H1 (cell line): ENCODE results near the gene MCEE. TPM values are rescaled to one million over a fixed set of nuclear protein-coding genes. Genes with fewer than 3 reads are reported as not detected.

ENCODE experiments used
- CTCF ChIA-PET: fragments of 300-600 bp; sonication (Branson Sonifier 250); formaldehyde crosslinking; loops from one replicate; lab custom pipeline; 2021; ENCODE audit not compliant: partially characterized antibody; lab: Charles Lee
- POLR2A ChIA-PET: fragments of 300-600 bp; sonication (Branson Sonifier 250); formaldehyde crosslinking; loops from one replicate; lab custom pipeline; 2021; ENCODE audit warnings: inconsistent platforms; ENCODE audit not compliant: partially characterized antibody; lab: Charles Lee
- DNase-seq, 2 experiments: peaks; one replicate each; pipeline versions ENCODE4 v3.0.0 to v3.0.0-alpha.2; 2010 to 2022; ENCODE audit warnings: low spot score in 2 of 2, low read depth in 1 of 2, mixed read lengths in 1 of 2
- FAIRE-seq: peaks from 2 replicates; lab custom pipeline; 2011; peaks lifted over from hg19 to GRCh38; lab: Jason Lieb, UNC
- H2AFZ ChIP-seq: 2 replicates; pipeline ENCODE4 v1.8.1; 2012; ENCODE audit warnings: low read length, inconsistent platforms
- H2AK5ac ChIP-seq: 2 replicates; pipeline ENCODE4 v1.6.1; 2013; ENCODE audit warnings: low read depth, low read length
- H2BK120ac ChIP-seq: replicated peaks from 2 replicates; pipeline ENCODE3; 2013; ENCODE audit warnings: low read depth, low read length, inconsistent platforms
- H2BK12ac ChIP-seq: 2 replicates; pipeline ENCODE4 v1.6.1; 2013; ENCODE audit warnings: low read depth, low read length
- H2BK15ac ChIP-seq: 2 replicates; pipeline ENCODE4 v1.6.1; 2013; ENCODE audit warnings: low read length
- H2BK20ac ChIP-seq: 2 replicates; pipeline ENCODE4 v1.6.1; 2013; ENCODE audit warnings: low read length
- H2BK5ac ChIP-seq: 2 replicates; pipeline ENCODE4 v1.6.1; 2013; ENCODE audit warnings: low read depth, low read length
- H3K14ac ChIP-seq: 2 replicates; pipeline ENCODE4 v1.6.1; 2013; ENCODE audit warnings: inconsistent platforms; ENCODE audit not compliant: insufficient read length
- H3K18ac ChIP-seq: 2 replicates; pipeline ENCODE4 v1.6.1; 2013; ENCODE audit warnings: low read length; ENCODE audit errors: extremely low read depth
- H3K23ac ChIP-seq: 2 replicates; pipeline ENCODE4 v1.6.1; 2013; ENCODE audit warnings: inconsistent platforms; ENCODE audit not compliant: insufficient read length
- H3K23me2 ChIP-seq: 2 replicates; pipeline ENCODE4 v1.6.1; 2013; ENCODE audit warnings: low read depth, low read length
- H3K27ac ChIP-seq: 2 replicates; pipeline ENCODE4 v1.6.1; 2011; ENCODE audit warnings: low read depth, low read length, inconsistent platforms
- H3K27me3 ChIP-seq, 4 experiments: replicated peaks in 1 of 4; 1 replicate in 1 of 4; 2 replicates in 3 of 4; pipeline versions ENCODE4 v1.6.1 to v1.8.1; 2011 to 2013; ENCODE audit warnings: low read length in 3 of 4, mild to moderate bottlenecking in 3 of 4, inconsistent platforms in 2 of 4, mixed read lengths in 2 of 4, moderate library complexity in 1 of 4; ENCODE audit not compliant: control insufficient read depth in 3 of 4, insufficient read depth in 3 of 4; ENCODE audit errors: extremely low read depth in 1 of 4
- H3K36me3 ChIP-seq, 4 experiments: 2 replicates each; pipeline versions ENCODE4 v1.6.1 to v1.8.1; 2011 to 2013; ENCODE audit warnings: mild to moderate bottlenecking in 4 of 4, low read length in 3 of 4, moderate library complexity in 2 of 4, control low read depth in 1 of 4, inconsistent platforms in 1 of 4; ENCODE audit not compliant: insufficient read depth in 4 of 4, control insufficient read depth in 2 of 4
- H3K4ac ChIP-seq: replicated peaks from 2 replicates; pipeline ENCODE3; 2013; ENCODE audit warnings: low read length, low read depth, mixed read lengths, inconsistent platforms; ENCODE audit not compliant: insufficient read length
- H3K4me1 ChIP-seq, 4 experiments: replicated peaks in 1 of 4; 1 replicate in 1 of 4; 2 replicates in 3 of 4; pipeline versions ENCODE4 v1.6.1 to v1.8.1; 2011 to 2013; ENCODE audit warnings: low read length in 3 of 4, inconsistent platforms in 2 of 4, mixed read lengths in 1 of 4; ENCODE audit not compliant: insufficient read depth in 4 of 4, control insufficient read depth in 3 of 4
- H3K4me2 ChIP-seq, 2 experiments: 2 replicates each; pipeline versions ENCODE4 v1.6.1 to v1.8.1; 2011 to 2013; ENCODE audit warnings: low read depth in 2 of 2, low read length in 2 of 2, control low read depth in 1 of 2, inconsistent platforms in 1 of 2, mild to moderate bottlenecking in 1 of 2; ENCODE audit not compliant: insufficient read depth in 1 of 2
- H3K4me3 ChIP-seq, 4 experiments: fragments of 200-600, 300-600 bp in 1 of 4; sonication (generic), shearing (Covaris generic), sonication (Bioruptor Twin) in 1 of 4; 2 replicates each; pipeline versions ENCODE4 v1.5.1 to v1.8.1; 2011 to 2016; ENCODE audit warnings: low read length in 4 of 4, low read depth in 3 of 4, control low read depth in 2 of 4, inconsistent platforms in 2 of 4, mild to moderate bottlenecking in 2 of 4, mixed read lengths in 1 of 4, moderate library complexity in 1 of 4; ENCODE audit not compliant: insufficient read depth in 2 of 4; ENCODE audit errors: extremely low read depth in 1 of 4
- H3K56ac ChIP-seq: replicated peaks from 2 replicates; pipeline ENCODE3; 2013; ENCODE audit warnings: low read depth, mild to moderate bottlenecking, mixed read lengths, low read length, inconsistent platforms; ENCODE audit not compliant: insufficient read length
- H3K79me1 ChIP-seq: 2 replicates; pipeline ENCODE4 v1.6.1; 2013; ENCODE audit warnings: low read depth, low read length, control low read depth
- H3K79me2 ChIP-seq, 2 experiments: 2 replicates each; pipeline versions ENCODE4 v1.6.1 to v1.8.1; 2012 to 2013; ENCODE audit warnings: low read length in 2 of 2, mild to moderate bottlenecking in 2 of 2, inconsistent platforms in 1 of 2; ENCODE audit not compliant: insufficient read depth in 2 of 2, control insufficient read depth in 1 of 2
- H3K9ac ChIP-seq, 4 experiments: replicated peaks in 1 of 4; 1 replicate in 1 of 4; 2 replicates in 3 of 4; pipeline versions ENCODE4 v1.6.1 to v1.8.1; 2011 to 2013; ENCODE audit warnings: low read depth in 3 of 4, low read length in 3 of 4, control low read depth in 2 of 4, mild to moderate bottlenecking in 2 of 4, moderate library complexity in 2 of 4, inconsistent platforms in 1 of 4; ENCODE audit errors: extremely low read depth in 1 of 4
- H3K9me3 ChIP-seq, 2 experiments: 2 replicates each; pipeline versions ENCODE4 v1.6.1 to v1.8.1; 2012 to 2013; ENCODE audit warnings: mild to moderate bottlenecking in 2 of 2, moderate library complexity in 2 of 2, control low read depth in 1 of 2, inconsistent platforms in 1 of 2, low read depth in 1 of 2, low read length in 1 of 2, mixed read lengths in 1 of 2; ENCODE audit not compliant: insufficient read depth in 2 of 2
- H4K20me1 ChIP-seq, 2 experiments: replicated peaks in 1 of 2; 2 replicates each; pipeline versions ENCODE3 to v1.8.1; 2011 to 2013; ENCODE audit warnings: inconsistent platforms in 2 of 2, low read length in 2 of 2, mild to moderate bottlenecking in 1 of 2; ENCODE audit not compliant: insufficient read depth in 2 of 2, control insufficient read depth in 1 of 2
- H4K5ac ChIP-seq: 2 replicates; pipeline ENCODE4 v1.6.1; 2013; ENCODE audit warnings: low read length, low read depth, mixed read lengths, inconsistent platforms; ENCODE audit not compliant: insufficient read length
- H4K8ac ChIP-seq: 2 replicates; pipeline ENCODE4 v1.8.0; 2013; ENCODE audit warnings: mild to moderate bottlenecking, moderate library complexity, low read length, inconsistent platforms; ENCODE audit not compliant: insufficient read depth; ENCODE audit errors: extremely low read depth
- H4K91ac ChIP-seq: replicated peaks from 2 replicates; pipeline ENCODE3; 2013; ENCODE audit warnings: low read length, mixed read lengths, inconsistent platforms; ENCODE audit not compliant: insufficient read length
- CBX8 ChIP-seq: fragments of 300-800, 300-1000 bp; sonication (generic); IDR thresholded peaks from 2 replicates; pipeline ENCODE4 v1.7.1; 2016; ENCODE audit warnings: low read depth, low read length, borderline replicate concordance
- CREB1 ChIP-seq: IDR thresholded peaks from 2 replicates; pipeline ENCODE4 v1.6.1; 2012; ENCODE audit warnings: inconsistent platforms
- E2F6 ChIP-seq: IDR thresholded peaks from 2 replicates; pipeline ENCODE4 v1.6.1; 2012; ENCODE audit warnings: inconsistent platforms
- MAFK ChIP-seq: IDR thresholded peaks from 2 replicates; pipeline ENCODE4 v1.6.1; 2012; ENCODE audit warnings: low read depth, mild to moderate bottlenecking, improper control_type of control experiment, low read length
- RAD21 ChIP-seq, 2 experiments: IDR thresholded peaks in 1 of 2; conservative IDR thresholded peaks in 1 of 2; 2 replicates each; pipeline ENCODE4 v1.6.1; 2011; ENCODE audit warnings: low read depth in 2 of 2, low read length in 2 of 2, improper control_type of control experiment in 1 of 2, inconsistent platforms in 1 of 2, mild to moderate bottlenecking in 1 of 2, moderate library complexity in 1 of 2
- RBBP5 ChIP-seq: IDR thresholded peaks from 2 replicates; pipeline ENCODE4 v1.7.1; 2012; ENCODE audit warnings: low read depth, mild to moderate bottlenecking, inconsistent platforms, low read length, moderate library complexity, borderline replicate concordance
- RXRA ChIP-seq: IDR thresholded peaks from 2 replicates; pipeline ENCODE4 v1.6.1; 2011; ENCODE audit warnings: low read depth, mild to moderate bottlenecking, low read length, moderate library complexity; ENCODE audit not compliant: insufficient read depth
- SAP30 ChIP-seq: fragments of 300-600 bp; sonication (generic); IDR thresholded peaks from 2 replicates; pipeline ENCODE4 v1.7.1; 2012; ENCODE audit warnings: low read length, moderate library complexity, mild to moderate bottlenecking, inconsistent platforms; ENCODE audit not compliant: insufficient read depth, insufficient replicate concordance
- SIRT6 ChIP-seq: IDR thresholded peaks from one replicate; pipeline ENCODE4 v1.7.1; 2012; ENCODE audit warnings: low read length, inconsistent platforms
- SIX5 ChIP-seq: IDR thresholded peaks from 2 replicates; pipeline ENCODE4 v1.6.1; 2011; ENCODE audit warnings: mild to moderate bottlenecking, low read depth, low read length
- SP4 ChIP-seq: IDR thresholded peaks from 2 replicates; pipeline ENCODE4 v1.6.1; 2012; ENCODE audit warnings: low read length, inconsistent platforms
- TBP ChIP-seq: IDR thresholded peaks from 2 replicates; pipeline ENCODE4 v1.6.1; 2011; ENCODE audit warnings: low read depth, low read length, improper control_type of control experiment
- TCF12 ChIP-seq: IDR thresholded peaks from 2 replicates; pipeline ENCODE4 v1.6.1; 2011; ENCODE audit warnings: low read depth, mild to moderate bottlenecking, low read length
- TEAD4 ChIP-seq: IDR thresholded peaks from 2 replicates; pipeline ENCODE4 v1.6.1; 2012; ENCODE audit warnings: low read depth, low read length, inconsistent platforms, mixed read lengths
- WGBS, 2 experiments: shearing (Covaris generic) in 1 of 2; methylation state at CpG; one replicate each; pipeline versions ENCODE4 v1.1.6 to v1.1.7; 2013 to 2015; ENCODE audit warnings: low lambda C conversion rate in 2 of 2, mixed read lengths in 2 of 2, inconsistent platforms in 1 of 2, low coverage in 1 of 2, missing lambda C conversion rate in 1 of 2; ENCODE audit not compliant: insufficient replicate concordance in 2 of 2, insufficient coverage in 1 of 2, insufficient read length in 1 of 2; ENCODE audit errors: extremely low coverage in 1 of 2, missing lambda C conversion rate in 1 of 2; 5-methylcytosine and 5-hydroxymethylcytosine counted together
- polyA plus RNA-seq, 7 experiments: library from polyadenylated mRNA; depleted of rRNA in 3 of 7; stranded (reverse) in 5 of 7; unstranded in 2 of 7; fragments of >200 nt in 5 of 7; fragments of 200-250 nt in 2 of 7; gene quantifications; 1 replicate in 5 of 7; 2 replicates in 1 of 7; 4 replicates in 1 of 7; pipeline versions ENCODE4 v1.2.1 to v1.2.3, GENCODE V29; 2011 to 2013; ENCODE audit warnings: missing spikeins in 2 of 7, mixed read lengths in 2 of 7
- total RNA-seq: library from RNA; stranded (reverse); fragmentation: NEBNext Ultra II Directional; extraction: Animal tissue kit (Norgen Biotek cat#: 25700); gene quantifications from 2 replicates; pipeline ENCODE4 v1.2.1, GENCODE V29; 2021

The MCEE gene
- total and polyA plus RNA-seq, 2 of the 8 experiments (the other 6 are each of a cell fraction or from before 2014, with no cell fraction given): 7.3 to 14.1 TPM

GRCh38 chr2:71072492-71072891 is 57.5 kb downstream of the MCEE start:
- Histone ChIP-seq H4K20me1 (peaks cover 0 to 9% of the 10 kb centered on the region in 2 experiments), H3K9ac (no peak overlapping the region; a peak in 1 of 7 replicates)
- no peak for TF ChIP-seq TCF12
- no peak for TF ChIP-seq E2F6
- TF ChIP-seq MAFK: no peak
- no peak for TF ChIP-seq SP4
- TF ChIP-seq CREB1: no peak
- TF ChIP-seq RAD21 (IDR thresholded peaks at IDR 0.05 in 1 of 2, conservative IDR thresholded peaks at IDR 0.05 in 1 of 2; ENCODE audit: low read depth in 2 of 2, low read length in 2 of 2): no peak
- no peak for TF ChIP-seq SAP30
- no peak for TF ChIP-seq RBBP5
- TF ChIP-seq TBP: no peak
- TF ChIP-seq RXRA: no peak
- TF ChIP-seq SIRT6: no peak
- no peak for TF ChIP-seq SIX5
- TF ChIP-seq TEAD4: no peak
- TF ChIP-seq CBX8: no peak

More at GRCh38 chr2:71072492-71072891, 57.5 kb downstream of the MCEE start:
- Histone ChIP-seq H3K27ac (no peak overlapping the region), H3K23ac (no peak overlapping the region), H2BK20ac (no peak overlapping the region), H2BK120ac (no peak overlapping the region), H3K9me3 (no peaks in the 10 kb centered on the region), H3K36me3 (peaks cover 9 to 23% (median 15%) of the 10 kb centered on the region in 4 experiments; a peak in 7 of 8 replicates), H2BK12ac (no peak overlapping the region), H3K14ac (no peak overlapping the region), H4K5ac (no peak overlapping the region), H3K4me2 (no peak overlapping the region), H3K4me1 (peaks cover 0 to 6% (median 1%) of the 10 kb centered on the region in 4 experiments; a peak in 4 of 7 replicates), H3K18ac (no peak overlapping the region), H3K4me3 (no peak overlapping the region), H2BK5ac (no peak overlapping the region), H3K56ac (no peak overlapping the region), H2AK5ac (no peak overlapping the region), H2BK15ac (no peak overlapping the region), H3K27me3 (no peaks in the 10 kb centered on the region), H4K8ac (0 out of 2 replicates have a peak overlapping the region, but pooled peaks have one; percentile 1), H3K79me1 (peaks cover 3% of the 10 kb centered on the region; the same call in 1 of the 2 replicates), H3K79me2 (peaks cover 3 to 23% of the 10 kb centered on the region in 2 experiments; a peak in 3 of 4 replicates), H3K4ac (no peak overlapping the region), H3K23me2 (peaks cover 12% of the 10 kb centered on the region), H2AFZ (no peak overlapping the region), H4K91ac (no peak overlapping the region)
- DNase-seq (no peak), FAIRE-seq (no peak)
- CTCF ChIA-PET: interaction anchor here (0.9 to 7.7 kb wide), 8 partner anchors 10 to 108 kb away, joined by 3 to 100 read pairs (median 4); no protein-coding TSS in a partner anchor
- WGBS, 2 experiments: 86% methylated on average over 4 of the region's 4 CpGs; no CpG with 5 or more reads in 1 of the 2 experiments
- POLR2A ChIA-PET: interaction anchor here (1.0 to 3.6 kb wide), 2 partner anchors 9 to 19 kb away, joined by 3 to 19 read pairs; no protein-coding TSS in a partner anchor
